ENCODE measurements around the gene CHST13. TPM values are rescaled to one million over a fixed set of nuclear protein-coding genes. Genes with fewer than 3 reads are reported as not detected.

The CHST13 gene
- total RNA-seq, 2 experiments from 2014 or later, result not detected

GRCh38 chr3:126536126-126536525, 12.2 kb downstream of the CHST13 start:
- Mint-ChIP-seq H3K36me3 (no peaks in the 10 kb centered on the region), H3K9me3 (peaks cover 2% of the 10 kb centered on the region), H3K4me3 (no peak overlapping the region), H3K27me3 (peaks cover 15% of the 10 kb centered on the region), H3K27ac (no peak overlapping the region), H3K4me1 (peaks cover 3% of the 10 kb centered on the region)
- DNase-seq, result no peak

DNA sequence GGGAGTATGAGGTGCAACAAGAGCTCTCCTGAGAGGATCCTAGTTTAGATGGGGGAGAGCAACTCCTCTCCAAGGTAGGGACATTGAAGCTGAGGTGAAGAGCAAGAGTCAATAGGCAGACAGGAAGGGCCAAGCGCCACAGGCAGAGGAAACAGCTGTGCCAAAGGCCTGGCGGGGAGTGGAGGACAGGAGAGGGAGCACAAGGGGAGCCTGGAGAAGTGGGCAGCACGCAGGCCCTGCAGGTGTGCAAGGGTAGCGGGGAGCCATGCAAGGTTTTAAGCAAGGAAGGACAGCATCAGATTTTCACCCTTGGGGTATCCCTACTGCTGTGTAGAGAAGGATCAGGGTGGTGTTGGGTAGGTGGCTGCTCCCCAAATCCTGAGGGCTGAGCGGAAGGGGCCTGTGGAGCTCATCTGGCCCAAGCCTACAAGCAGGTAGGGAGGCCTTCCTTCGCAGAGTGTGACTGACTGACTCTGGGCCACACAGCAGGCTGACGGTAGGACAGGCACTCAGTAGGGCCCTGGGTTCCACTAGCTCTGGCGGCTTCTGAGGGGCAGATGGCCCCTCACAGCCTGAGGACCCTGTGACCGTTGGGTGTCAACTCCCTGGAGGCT, 13.3 kb downstream of the CHST13 start:
- Mint-ChIP-seq H3K27me3 (peaks cover 15% of the 10 kb centered on the region), H3K36me3 (no peaks in the 10 kb centered on the region), H3K9me3 (peaks cover 2% of the 10 kb centered on the region), H3K4me1 (peaks cover 4% of the 10 kb centered on the region), H3K27ac (no peak overlapping the region), H3K4me3 (no peak overlapping the region)
- no peak for DNase-seq

DNA sequence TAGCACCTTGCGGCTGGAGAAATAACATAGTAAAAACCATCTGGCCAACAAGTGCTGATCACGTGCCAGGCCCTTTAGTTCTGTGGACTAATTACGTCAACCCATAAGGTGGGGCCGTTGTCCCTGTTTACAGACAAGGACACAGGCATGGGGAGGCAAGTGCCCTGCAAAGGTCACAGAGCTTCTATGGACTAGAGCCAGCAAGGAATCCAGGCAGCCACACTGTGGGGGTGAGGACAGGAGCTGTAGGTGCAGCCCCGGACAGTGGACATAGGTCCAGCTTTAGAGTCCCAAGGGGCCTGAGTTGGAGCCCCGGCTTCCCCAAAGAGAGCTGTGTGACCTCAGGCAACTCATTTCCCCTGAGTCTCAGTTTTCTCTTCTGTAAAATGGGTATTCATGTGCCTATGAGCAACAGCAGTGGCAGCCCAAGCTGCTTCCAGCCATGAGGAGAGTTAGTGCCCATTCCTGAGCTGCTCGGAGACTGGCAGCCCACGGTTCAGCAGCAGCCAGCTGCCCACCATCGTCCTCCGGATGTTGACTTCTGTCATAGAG, 13.9 kb downstream of the CHST13 start:
- Mint-ChIP-seq H3K4me1 (peaks cover 4% of the 10 kb centered on the region), H3K36me3 (no peaks in the 10 kb centered on the region), H3K27me3 (peaks cover 15% of the 10 kb centered on the region), H3K27ac (no peak overlapping the region), H3K9me3 (peaks cover 2% of the 10 kb centered on the region), H3K4me3 (no peak overlapping the region)
- DNase-seq, result no peak

DNA sequence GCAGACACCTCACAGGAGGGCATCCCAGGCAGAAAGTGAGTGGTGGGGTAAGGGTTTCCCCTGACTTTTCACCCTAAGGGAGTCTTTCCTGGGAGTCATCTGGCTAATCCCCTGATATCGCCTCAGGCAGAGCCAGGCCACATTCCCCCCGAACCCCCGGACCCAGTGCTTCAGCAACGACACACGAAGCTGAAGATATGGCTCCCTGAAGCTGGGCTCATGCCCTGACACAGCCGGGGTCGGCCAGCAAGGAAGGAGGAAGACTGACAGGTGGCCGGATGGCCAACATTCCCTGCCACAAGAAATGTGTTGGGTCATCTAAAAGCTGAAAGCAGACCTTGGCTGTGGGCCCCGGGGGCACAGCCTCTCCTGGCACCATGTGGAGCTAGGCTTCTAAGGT, 14.4 kb downstream of the CHST13 start:
- Mint-ChIP-seq H3K27ac (no peak overlapping the region), H3K4me1 (peaks cover 4% of the 10 kb centered on the region), H3K36me3 (no peaks in the 10 kb centered on the region), H3K9me3 (peaks cover 2% of the 10 kb centered on the region), H3K27me3 (peaks cover 15% of the 10 kb centered on the region), H3K4me3 (no peak overlapping the region)
- DNase-seq, result no peak

- no peak for DNase-seq
- Mint-ChIP-seq H3K9me3 (peaks cover 2% of the 10 kb centered on the region), H3K27ac (no peak overlapping the region), H3K4me1 (peaks cover 4% of the 10 kb centered on the region), H3K27me3 (peaks cover 11% of the 10 kb centered on the region), H3K4me3 (no peak overlapping the region), H3K36me3 (no peaks in the 10 kb centered on the region)
Observed at GRCh38 chr3:126538966-126539365, 15.0 kb downstream of the CHST13 start.

- DNase-seq, result no peak
- Mint-ChIP-seq H3K27ac (no peak overlapping the region), H3K27me3 (peaks cover 6% of the 10 kb centered on the region), H3K4me3 (no peak overlapping the region), H3K4me1 (peaks cover 4% of the 10 kb centered on the region), H3K36me3 (no peaks in the 10 kb centered on the region), H3K9me3 (peaks cover 2% of the 10 kb centered on the region)
Observed at GRCh38 chr3:126539558-126540250, 15.7 kb downstream of the CHST13 start.

DNA sequence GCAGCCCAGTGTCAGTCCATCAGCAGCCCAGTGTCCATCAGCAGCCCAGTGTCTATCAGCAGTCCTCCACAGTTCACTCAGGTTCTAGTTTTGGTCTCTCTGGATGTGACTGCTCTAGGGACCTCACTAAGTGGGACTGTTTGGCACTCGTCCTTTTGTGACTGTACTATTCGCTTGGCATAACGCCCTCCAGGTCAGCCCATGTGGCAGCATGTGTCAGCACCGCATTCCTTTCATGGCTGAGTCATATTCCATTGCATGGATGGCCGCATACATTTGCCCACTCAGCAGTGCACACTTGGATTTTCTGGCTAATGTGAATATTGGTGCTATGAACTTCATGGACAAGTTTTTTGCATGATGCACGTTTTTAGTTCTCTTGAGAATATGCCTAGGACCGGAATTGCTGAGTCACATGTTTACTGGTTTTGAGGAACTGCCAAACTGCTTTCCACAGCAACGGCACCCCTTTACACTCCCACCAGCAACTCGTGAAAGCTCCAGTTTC, 16.4 kb downstream of the CHST13 start:
- Mint-ChIP-seq H3K4me3 (no peak overlapping the region), H3K4me1 (peaks cover 4% of the 10 kb centered on the region), H3K9me3 (peaks cover 2% of the 10 kb centered on the region), H3K27me3 (peaks cover 6% of the 10 kb centered on the region), H3K27ac (no peak overlapping the region), H3K36me3 (no peaks in the 10 kb centered on the region)
- no peak for DNase-seq

- Mint-ChIP-seq H3K27ac (no peak overlapping the region), H3K9me3 (peaks cover 2% of the 10 kb centered on the region), H3K36me3 (no peaks in the 10 kb centered on the region), H3K4me3 (no peak overlapping the region), H3K27me3 (peaks cover 6% of the 10 kb centered on the region), H3K4me1 (peaks cover 4% of the 10 kb centered on the region)
- DNase-seq, result no peak
Observed at GRCh38 chr3:126540951-126541627, 17.1 kb downstream of the CHST13 start.

GRCh38 chr3:126541628-126542339, 17.8 kb downstream of the CHST13 start:
- Mint-ChIP-seq H3K9me3 (peaks cover 2% of the 10 kb centered on the region), H3K27me3 (peaks cover 6% of the 10 kb centered on the region), H3K4me3 (no peak overlapping the region), H3K4me1 (peaks cover 4% of the 10 kb centered on the region), H3K36me3 (no peaks in the 10 kb centered on the region), H3K27ac (no peak overlapping the region)
- no peak for DNase-seq

- DNase-seq, result no peak
- Mint-ChIP-seq H3K27me3 (peaks cover 6% of the 10 kb centered on the region), H3K9me3 (peaks cover 2% of the 10 kb centered on the region), H3K4me3 (no peak overlapping the region), H3K4me1 (peaks cover 4% of the 10 kb centered on the region), H3K27ac (no peak overlapping the region), H3K36me3 (no peaks in the 10 kb centered on the region)
Observed at GRCh38 chr3:126542340-126543241, 18.6 kb downstream of the CHST13 start.

DNA sequence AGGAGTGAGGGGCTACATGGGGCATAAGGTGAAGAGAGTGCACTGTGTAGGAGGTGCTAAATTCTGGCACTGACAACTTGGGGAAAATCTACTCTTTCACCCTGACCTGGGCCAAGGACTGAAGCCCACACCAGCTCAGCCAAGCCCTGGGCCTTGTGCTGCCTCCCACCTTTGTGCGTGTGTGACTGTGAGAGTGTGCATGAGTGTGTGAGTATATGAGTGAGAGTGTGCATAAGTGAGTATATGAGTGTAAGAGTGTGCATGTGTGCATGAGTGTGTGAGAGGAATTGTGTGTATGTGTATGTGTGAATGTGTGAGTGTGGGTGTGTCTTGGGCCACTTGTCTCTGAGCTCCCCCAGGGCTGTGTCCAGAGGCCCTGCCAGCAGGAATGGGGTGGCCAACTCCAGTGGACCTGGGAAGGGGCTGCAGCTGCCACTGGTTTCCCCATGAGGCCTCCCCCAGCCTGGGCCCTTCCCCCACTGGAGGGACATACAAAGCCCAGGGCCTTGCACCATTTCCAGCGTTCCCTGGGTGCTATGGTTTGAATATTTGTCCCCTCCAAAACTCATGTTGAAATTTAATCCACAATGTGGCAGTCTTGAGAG, 19.6 kb downstream of the CHST13 start:
- no peak overlapping the region for H3K4me3 Mint-ChIP-seq
- no peak overlapping the region for H3K27ac Mint-ChIP-seq
- no peaks in the 10 kb centered on the region for H3K36me3 Mint-ChIP-seq
- peaks cover 2% of the 10 kb centered on the region for H3K9me3 Mint-ChIP-seq
- H3K4me1 Mint-ChIP-seq, result peaks cover 4% of the 10 kb centered on the region
- DNase-seq, result no peak
- peaks cover 6% of the 10 kb centered on the region for H3K27me3 Mint-ChIP-seq

DNA sequence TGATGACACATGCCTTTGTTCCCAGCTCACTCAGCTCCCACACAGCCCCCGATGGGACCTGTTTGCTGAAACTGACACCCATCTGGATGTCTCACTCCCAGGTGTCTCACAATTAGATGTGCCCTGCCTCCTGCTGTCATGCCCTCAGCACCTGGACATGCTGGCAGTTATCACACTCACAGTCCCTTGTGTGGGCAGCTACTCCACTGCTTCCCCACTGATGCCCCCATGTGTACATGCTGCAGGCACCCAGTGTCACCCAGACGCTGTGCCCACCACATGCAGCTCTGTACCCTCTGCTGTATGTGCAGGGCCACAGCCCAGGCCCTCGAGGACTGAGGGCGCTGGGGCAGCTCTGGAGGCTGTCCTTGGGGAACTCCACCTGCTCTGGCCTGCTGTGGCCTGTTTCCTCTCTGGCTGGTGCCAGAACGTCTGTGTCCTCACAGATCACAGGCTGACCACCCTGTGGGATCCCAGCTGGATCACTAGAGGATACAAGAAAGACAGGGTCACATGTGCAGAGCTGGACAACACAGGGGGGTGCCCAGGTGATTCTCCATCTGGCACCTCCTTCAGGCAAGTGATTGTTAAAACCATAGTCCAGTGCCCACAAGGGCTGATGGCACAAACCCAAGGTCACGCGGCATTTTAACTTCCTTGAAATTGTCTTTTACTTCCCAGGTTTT, 20.8 kb downstream of the CHST13 start:
- Mint-ChIP-seq H3K36me3 (no peaks in the 10 kb centered on the region), H3K4me1 (peaks cover 4% of the 10 kb centered on the region), H3K27ac (no peak overlapping the region), H3K4me3 (no peak overlapping the region), H3K9me3 (peaks cover 2% of the 10 kb centered on the region), H3K27me3 (peaks cover 10% of the 10 kb centered on the region)
- no peak for DNase-seq

DNA sequence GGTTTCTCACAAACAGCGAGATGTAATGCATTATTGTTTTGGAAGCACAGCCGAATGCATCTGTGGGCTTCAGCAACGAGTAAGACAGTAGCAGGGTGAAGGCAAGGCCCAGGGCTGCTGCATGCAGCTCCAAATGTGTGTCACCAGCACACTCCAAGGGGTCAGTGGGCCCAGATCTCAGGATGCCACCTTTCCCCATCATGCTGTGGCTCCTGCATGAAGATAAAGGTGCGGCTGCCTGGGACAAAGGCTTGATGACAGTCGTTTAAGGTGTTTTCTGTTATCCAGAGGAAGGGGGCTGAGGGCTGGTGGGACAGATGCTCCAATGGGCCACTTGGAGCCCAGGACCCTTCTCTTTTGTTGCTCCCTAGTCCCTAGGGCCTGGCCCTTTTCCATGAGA, 21.6 kb downstream of the CHST13 start:
- Mint-ChIP-seq H3K4me1 (peaks cover 4% of the 10 kb centered on the region), H3K9me3 (no peaks in the 10 kb centered on the region), H3K27me3 (peaks cover 4% of the 10 kb centered on the region), H3K4me3 (no peak overlapping the region), H3K36me3 (no peaks in the 10 kb centered on the region), H3K27ac (no peak overlapping the region)
- no peak for DNase-seq

Data from activated naive CD8-positive, alpha-beta T cell treated with anti-CD3 and anti-CD28 coated beads for 36 hours (primary cell).